Measurements from ENCODE around the gene ZNF280C.

The ZNF280C gene

DNA sequence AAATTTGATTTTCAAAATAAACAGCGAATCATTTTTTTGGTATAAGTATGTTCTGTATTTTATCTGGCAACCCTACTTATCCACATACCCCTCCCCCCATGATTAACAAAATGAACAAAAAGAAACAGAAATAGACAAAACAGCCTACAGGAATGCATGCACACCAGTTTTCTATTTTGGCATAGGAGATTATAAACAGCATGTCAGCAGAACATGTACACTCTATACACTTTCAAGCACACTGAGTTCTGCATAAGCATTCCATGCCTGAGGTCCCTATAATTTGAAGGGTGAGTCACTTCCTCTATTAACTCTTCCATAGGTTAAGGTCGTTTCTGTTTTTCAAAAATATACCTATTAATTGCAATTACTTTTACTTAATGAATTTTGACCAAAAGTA is 28.0 kb upstream of the ZNF280C start:
- TF ChIP-seq, protein P1, sequence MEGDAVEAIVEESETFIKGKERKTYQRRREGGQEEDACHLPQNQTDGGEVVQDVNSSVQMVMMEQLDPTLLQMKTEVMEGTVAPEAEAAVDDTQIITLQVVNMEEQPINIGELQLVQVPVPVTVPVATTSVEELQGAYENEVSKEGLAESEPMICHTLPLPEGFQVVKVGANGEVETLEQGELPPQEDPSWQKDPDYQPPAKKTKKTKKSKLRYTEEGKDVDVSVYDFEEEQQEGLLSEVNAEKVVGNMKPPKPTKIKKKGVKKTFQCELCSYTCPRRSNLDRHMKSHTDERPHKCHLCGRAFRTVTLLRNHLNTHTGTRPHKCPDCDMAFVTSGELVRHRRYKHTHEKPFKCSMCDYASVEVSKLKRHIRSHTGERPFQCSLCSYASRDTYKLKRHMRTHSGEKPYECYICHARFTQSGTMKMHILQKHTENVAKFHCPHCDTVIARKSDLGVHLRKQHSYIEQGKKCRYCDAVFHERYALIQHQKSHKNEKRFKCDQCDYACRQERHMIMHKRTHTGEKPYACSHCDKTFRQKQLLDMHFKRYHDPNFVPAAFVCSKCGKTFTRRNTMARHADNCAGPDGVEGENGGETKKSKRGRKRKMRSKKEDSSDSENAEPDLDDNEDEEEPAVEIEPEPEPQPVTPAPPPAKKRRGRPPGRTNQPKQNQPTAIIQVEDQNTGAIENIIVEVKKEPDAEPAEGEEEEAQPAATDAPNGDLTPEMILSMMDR (IDR thresholded peaks at IDR 0.05; ENCODE audit: borderline replicate concordance, control extremely low read depth, extremely low read depth, insufficient read depth, missing control alignments) = no peak
- no peak for DNase-seq (ENCODE audit: low spot score)
- in situ Hi-C loops (cut with MboI; ENCODE audit: low sequenced_read_pairs, unreplicated experiment) = no loop called here

DNA sequence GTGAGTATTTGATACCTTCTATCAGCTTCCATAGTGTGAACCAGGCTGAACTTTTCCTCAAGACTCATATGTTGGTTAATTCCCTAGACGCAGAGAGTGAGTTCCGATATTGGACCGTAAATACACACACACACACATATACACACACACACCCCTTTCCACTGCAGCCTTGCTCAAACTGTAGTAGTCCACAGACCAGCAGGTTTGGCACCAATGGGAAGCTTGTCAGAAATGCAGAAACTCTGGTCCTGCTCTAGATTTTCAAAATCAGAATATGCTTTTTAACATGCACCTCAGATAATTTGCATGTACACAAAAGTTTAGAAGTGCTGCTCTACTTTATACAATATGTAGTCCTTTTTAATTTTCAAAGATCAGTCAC is 27.6 kb upstream of the ZNF280C start:
- TF ChIP-seq, protein P1 (IDR thresholded peaks at IDR 0.05; ENCODE audit: borderline replicate concordance, control extremely low read depth, extremely low read depth, insufficient read depth, missing control alignments) = no peak
- in situ Hi-C loops (cut with MboI; ENCODE audit: low sequenced_read_pairs, unreplicated experiment) = no loop called here

GRCh38 chrX:130295519-130296296 is 27.0 kb upstream of the ZNF280C start:
- in situ Hi-C loops (cut with MboI; ENCODE audit: low sequenced_read_pairs, unreplicated experiment) = no loop called here
- DNase-seq (ENCODE audit: low spot score) = no peak
- TF ChIP-seq, protein P1 (IDR thresholded peaks at IDR 0.05; ENCODE audit: borderline replicate concordance, control extremely low read depth, extremely low read depth, insufficient read depth, missing control alignments) = no peak

More for the DNA sequence above, 27.6 kb upstream of the ZNF280C start:
- DNase-seq (ENCODE audit: low spot score) = no peak

DNA sequence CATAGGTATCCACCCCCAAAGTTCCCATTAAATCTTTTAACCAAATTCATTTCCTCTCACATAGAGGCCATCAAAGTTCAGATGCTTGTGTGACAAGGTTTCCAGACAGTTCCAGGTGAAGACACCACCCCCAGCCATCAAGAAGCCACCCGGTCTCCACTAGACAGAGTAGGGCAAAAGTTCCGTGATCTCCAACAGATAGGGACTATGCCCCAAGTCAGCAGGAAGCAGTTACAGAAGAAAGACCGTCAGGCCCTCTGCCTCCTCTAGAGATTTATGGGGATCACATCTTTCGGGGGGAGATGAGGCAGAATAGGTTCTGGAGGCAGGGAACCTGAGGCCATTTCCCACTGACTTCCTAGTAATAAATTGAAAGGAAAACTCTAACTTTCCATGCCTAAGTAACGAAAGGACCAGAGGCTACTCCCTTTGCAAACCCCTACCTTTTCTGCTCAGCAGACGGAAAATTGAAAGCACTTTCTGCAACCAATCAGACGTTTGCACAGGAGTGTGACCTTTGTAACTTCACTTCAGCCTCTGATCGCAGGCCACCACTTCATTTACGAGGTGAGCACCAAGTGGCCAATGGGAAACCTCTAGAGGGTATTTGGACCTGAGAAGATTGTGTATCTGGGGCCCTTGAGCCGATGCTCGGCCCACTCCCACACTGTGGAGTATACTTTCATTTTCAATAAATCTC is 18.5 kb upstream of the ZNF280C start:
- no peak for DNase-seq (ENCODE audit: low spot score)
- in situ Hi-C loops (cut with MboI; ENCODE audit: low sequenced_read_pairs, unreplicated experiment) = no loop called here
- TF ChIP-seq, protein P1 (IDR thresholded peaks at IDR 0.05; ENCODE audit: borderline replicate concordance, control extremely low read depth, extremely low read depth, insufficient read depth, missing control alignments) = no peak

GRCh38 chrX:130285710-130286109 is 17.0 kb upstream of the ZNF280C start:
- TF ChIP-seq, protein P1 (IDR thresholded peaks at IDR 0.05; ENCODE audit: borderline replicate concordance, control extremely low read depth, extremely low read depth, insufficient read depth, missing control alignments) = no peak
- in situ Hi-C loops (cut with MboI; ENCODE audit: low sequenced_read_pairs, unreplicated experiment) = no loop called here
- no peak for DNase-seq (ENCODE audit: low spot score)

- DNase-seq (ENCODE audit: low spot score) = no peak
- in situ Hi-C loops (cut with MboI; ENCODE audit: low sequenced_read_pairs, unreplicated experiment) = no loop called here
- TF ChIP-seq, protein P1 (IDR thresholded peaks at IDR 0.05; ENCODE audit: borderline replicate concordance, control extremely low read depth, extremely low read depth, insufficient read depth, missing control alignments) = no peak
Observed at GRCh38 chrX:130285069-130285620, 16.4 kb upstream of the ZNF280C start.

Measured in GM13976 (cell line).